WTC11 (cell line): ENCODE data around the gene TAF4. TPM values are rescaled to one million over a fixed set of nuclear protein-coding genes. Genes with fewer than 3 reads are reported as not detected.

Experiments used
- ATAC-seq: fragments of 200-7000 bp; cut with Tn5 transposase; 2 replicates; pipeline ENCODE4 v1.10.0; 2021; ENCODE audit warnings: mild to moderate bottlenecking, moderate library complexity
- CTCF ChIA-PET: fragments of 300-600 bp; sonication (Branson Sonifier 250); formaldehyde crosslinking; loops from one replicate; lab custom pipeline; 2021; ENCODE audit warnings: antibody characterized with exemption; lab: Charles Lee
- POLR2A ChIA-PET: fragments of 350-600 bp; sonication (Branson Sonifier 250); formaldehyde crosslinking; loops from one replicate; lab custom pipeline; 2021; ENCODE audit warnings: antibody characterized with exemption; lab: Charles Lee
- DNase-seq: peaks from one replicate; pipeline ENCODE4 v3.0.0; 2021; ENCODE audit warnings: low spot score
- H3K27ac Mint-ChIP-seq: 2 replicates; pipeline ENCODE4 v1.8.0; 2021; ENCODE audit warnings: mixed read lengths
- H3K27me3 Mint-ChIP-seq: 2 replicates; pipeline ENCODE4 v1.8.0; 2021; ENCODE audit warnings: low read depth, mild to moderate bottlenecking, moderate library complexity, mixed read lengths
- H3K36me3 Mint-ChIP-seq: 2 replicates; pipeline ENCODE4 v1.8.0; 2021; ENCODE audit warnings: mixed read lengths
- H3K4me1 Mint-ChIP-seq: 2 replicates; pipeline ENCODE4 v1.8.0; 2022; ENCODE audit warnings: mixed read lengths
- H3K4me3 Mint-ChIP-seq: 2 replicates; pipeline ENCODE4 v1.8.0; 2021; ENCODE audit warnings: mild to moderate bottlenecking, moderate library complexity, mixed read lengths
- H3K9me3 Mint-ChIP-seq: 2 replicates; pipeline ENCODE4 v1.8.0; 2021; ENCODE audit warnings: mixed read lengths
- NFYB ChIP-seq: sonication (generic); formaldehyde crosslinking; conservative IDR thresholded peaks from 2 replicates; pipeline ENCODE4 v1.8.0; 2022; ENCODE audit warnings: low read depth, missing genetic modification reagents
- ZNF219 ChIP-seq: sonication (generic); formaldehyde crosslinking; IDR thresholded peaks from 2 replicates; pipeline ENCODE4 v1.8.0; 2023; ENCODE audit warnings: missing genetic modification reagents, mild to moderate bottlenecking, borderline replicate concordance
- total RNA-seq: library from RNA; stranded (reverse); gene quantifications from 3 replicates; pipeline ENCODE4 v1.2.3, GENCODE V29; 2021
- TF ChIP-seq, protein P1 (sequence below): fragments of 250-450 bp; sonication (Bioruptor Pico); IDR thresholded peaks from 2 replicates; pipeline ENCODE4 v1.8.0; 2021; ENCODE audit warnings: mild to moderate bottlenecking
- TF ChIP-seq, protein P2 (sequence below): sonication (generic); formaldehyde crosslinking; IDR thresholded peaks from 2 replicates; pipeline ENCODE4 v1.8.1; 2023; ENCODE audit warnings: mild to moderate bottlenecking, missing genetic modification reagents
- TF ChIP-seq, protein P3 (sequence below): sonication (generic); formaldehyde crosslinking; IDR thresholded peaks from 2 replicates; pipeline ENCODE4 v1.8.0; 2022; ENCODE audit warnings: mild to moderate bottlenecking, missing genetic modification reagents
- TF ChIP-seq, protein P4 (sequence below): sonication (generic); formaldehyde crosslinking; IDR thresholded peaks from 2 replicates; pipeline ENCODE4 v1.8.1; 2023; ENCODE audit warnings: mild to moderate bottlenecking, missing genetic modification reagents, moderate library complexity
- TF ChIP-seq, protein P5 (sequence below): sonication (generic); formaldehyde crosslinking; IDR thresholded peaks from 2 replicates; pipeline ENCODE4 v1.8.0; 2023; ENCODE audit warnings: missing genetic modification reagents
- TF ChIP-seq, protein P6 (sequence below): fragments of 250-450 bp; sonication (Bioruptor Pico); IDR thresholded peaks from 2 replicates; pipeline ENCODE4 v1.9.0; 2021; ENCODE audit warnings: mild to moderate bottlenecking
- TF ChIP-seq, protein P7 (sequence below): fragments of 200-600 bp; IDR thresholded peaks from 2 replicates; pipeline ENCODE4 v1.8.0; 2022; ENCODE audit warnings: antibody characterized with exemption
- TF ChIP-seq, protein P8 (sequence below): sonication (generic); formaldehyde crosslinking; IDR thresholded peaks from 2 replicates; pipeline ENCODE4 v1.8.1; 2023; ENCODE audit warnings: mild to moderate bottlenecking, missing genetic modification reagents, borderline replicate concordance

Gene TAF4
- total RNA-seq, 1 experiment from 2014 or later: 34.4 TPM

DNA sequence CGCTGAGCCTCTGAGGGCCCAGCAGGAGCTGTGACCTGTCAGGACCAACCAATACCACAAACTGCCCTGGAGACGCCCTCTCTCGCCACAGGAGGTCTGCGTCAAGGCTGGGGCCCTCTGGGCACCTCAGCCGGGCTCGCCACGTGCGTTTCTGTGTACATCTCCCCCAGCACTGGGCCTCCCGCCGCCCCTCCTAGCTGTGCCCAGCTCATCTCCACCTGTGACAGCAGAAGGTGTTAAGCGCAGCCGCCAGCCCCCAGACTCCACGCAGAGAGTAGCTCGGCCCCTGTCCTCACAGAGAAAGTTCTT lies 91.4 kb downstream of the TAF4 start:
- Mint-ChIP-seq H3K4me3 (no peak overlapping the region), H3K27me3 (no peaks in the 10 kb centered on the region), H3K36me3 (peaks cover 24% of the 10 kb centered on the region), H3K9me3 (peaks cover 4% of the 10 kb centered on the region), H3K4me1 (0 out of 2 replicates have a peak, but pooled peaks cover 2% of the 10 kb centered on the region), H3K27ac (no peak overlapping the region)
- ChIA-PET POLR2A (no interaction called here), CTCF (interaction anchor here (1.0 to 1.2 kb wide), 2 partner anchors 20 to 37 kb away, joined by 3 to 6 read pairs; no protein-coding TSS in a partner anchor)
- ATAC-seq (no peak), DNase-seq (no peak)
- TF ChIP-seq ZNF219 (CRISPR knock-in tag) (no peak), NFYB (CRISPR knock-in tag) (no peak)
- TF ChIP-seq, protein P1, sequence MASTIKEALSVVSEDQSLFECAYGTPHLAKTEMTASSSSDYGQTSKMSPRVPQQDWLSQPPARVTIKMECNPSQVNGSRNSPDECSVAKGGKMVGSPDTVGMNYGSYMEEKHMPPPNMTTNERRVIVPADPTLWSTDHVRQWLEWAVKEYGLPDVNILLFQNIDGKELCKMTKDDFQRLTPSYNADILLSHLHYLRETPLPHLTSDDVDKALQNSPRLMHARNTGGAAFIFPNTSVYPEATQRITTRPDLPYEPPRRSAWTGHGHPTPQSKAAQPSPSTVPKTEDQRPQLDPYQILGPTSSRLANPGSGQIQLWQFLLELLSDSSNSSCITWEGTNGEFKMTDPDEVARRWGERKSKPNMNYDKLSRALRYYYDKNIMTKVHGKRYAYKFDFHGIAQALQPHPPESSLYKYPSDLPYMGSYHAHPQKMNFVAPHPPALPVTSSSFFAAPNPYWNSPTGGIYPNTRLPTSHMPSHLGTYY: no peak
- TF ChIP-seq, protein P2, sequence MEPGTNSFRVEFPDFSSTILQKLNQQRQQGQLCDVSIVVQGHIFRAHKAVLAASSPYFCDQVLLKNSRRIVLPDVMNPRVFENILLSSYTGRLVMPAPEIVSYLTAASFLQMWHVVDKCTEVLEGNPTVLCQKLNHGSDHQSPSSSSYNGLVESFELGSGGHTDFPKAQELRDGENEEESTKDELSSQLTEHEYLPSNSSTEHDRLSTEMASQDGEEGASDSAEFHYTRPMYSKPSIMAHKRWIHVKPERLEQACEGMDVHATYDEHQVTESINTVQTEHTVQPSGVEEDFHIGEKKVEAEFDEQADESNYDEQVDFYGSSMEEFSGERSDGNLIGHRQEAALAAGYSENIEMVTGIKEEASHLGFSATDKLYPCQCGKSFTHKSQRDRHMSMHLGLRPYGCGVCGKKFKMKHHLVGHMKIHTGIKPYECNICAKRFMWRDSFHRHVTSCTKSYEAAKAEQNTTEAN (CRISPR knock-in tag): no peak
- TF ChIP-seq, protein P3, sequence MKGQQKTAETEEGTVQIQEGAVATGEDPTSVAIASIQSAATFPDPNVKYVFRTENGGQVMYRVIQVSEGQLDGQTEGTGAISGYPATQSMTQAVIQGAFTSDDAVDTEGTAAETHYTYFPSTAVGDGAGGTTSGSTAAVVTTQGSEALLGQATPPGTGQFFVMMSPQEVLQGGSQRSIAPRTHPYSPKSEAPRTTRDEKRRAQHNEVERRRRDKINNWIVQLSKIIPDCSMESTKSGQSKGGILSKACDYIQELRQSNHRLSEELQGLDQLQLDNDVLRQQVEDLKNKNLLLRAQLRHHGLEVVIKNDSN (CRISPR knock-in tag): no peak
- TF ChIP-seq, protein P4, sequence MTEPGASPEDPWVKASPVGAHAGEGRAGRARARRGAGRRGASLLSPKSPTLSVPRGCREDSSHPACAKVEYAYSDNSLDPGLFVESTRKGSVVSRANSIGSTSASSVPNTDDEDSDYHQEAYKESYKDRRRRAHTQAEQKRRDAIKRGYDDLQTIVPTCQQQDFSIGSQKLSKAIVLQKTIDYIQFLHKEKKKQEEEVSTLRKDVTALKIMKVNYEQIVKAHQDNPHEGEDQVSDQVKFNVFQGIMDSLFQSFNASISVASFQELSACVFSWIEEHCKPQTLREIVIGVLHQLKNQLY (CRISPR knock-in tag): no peak
- TF ChIP-seq, protein P5, sequence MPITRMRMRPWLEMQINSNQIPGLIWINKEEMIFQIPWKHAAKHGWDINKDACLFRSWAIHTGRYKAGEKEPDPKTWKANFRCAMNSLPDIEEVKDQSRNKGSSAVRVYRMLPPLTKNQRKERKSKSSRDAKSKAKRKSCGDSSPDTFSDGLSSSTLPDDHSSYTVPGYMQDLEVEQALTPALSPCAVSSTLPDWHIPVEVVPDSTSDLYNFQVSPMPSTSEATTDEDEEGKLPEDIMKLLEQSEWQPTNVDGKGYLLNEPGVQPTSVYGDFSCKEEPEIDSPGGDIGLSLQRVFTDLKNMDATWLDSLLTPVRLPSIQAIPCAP (CRISPR knock-in tag): no peak
- TF ChIP-seq, protein P6, sequence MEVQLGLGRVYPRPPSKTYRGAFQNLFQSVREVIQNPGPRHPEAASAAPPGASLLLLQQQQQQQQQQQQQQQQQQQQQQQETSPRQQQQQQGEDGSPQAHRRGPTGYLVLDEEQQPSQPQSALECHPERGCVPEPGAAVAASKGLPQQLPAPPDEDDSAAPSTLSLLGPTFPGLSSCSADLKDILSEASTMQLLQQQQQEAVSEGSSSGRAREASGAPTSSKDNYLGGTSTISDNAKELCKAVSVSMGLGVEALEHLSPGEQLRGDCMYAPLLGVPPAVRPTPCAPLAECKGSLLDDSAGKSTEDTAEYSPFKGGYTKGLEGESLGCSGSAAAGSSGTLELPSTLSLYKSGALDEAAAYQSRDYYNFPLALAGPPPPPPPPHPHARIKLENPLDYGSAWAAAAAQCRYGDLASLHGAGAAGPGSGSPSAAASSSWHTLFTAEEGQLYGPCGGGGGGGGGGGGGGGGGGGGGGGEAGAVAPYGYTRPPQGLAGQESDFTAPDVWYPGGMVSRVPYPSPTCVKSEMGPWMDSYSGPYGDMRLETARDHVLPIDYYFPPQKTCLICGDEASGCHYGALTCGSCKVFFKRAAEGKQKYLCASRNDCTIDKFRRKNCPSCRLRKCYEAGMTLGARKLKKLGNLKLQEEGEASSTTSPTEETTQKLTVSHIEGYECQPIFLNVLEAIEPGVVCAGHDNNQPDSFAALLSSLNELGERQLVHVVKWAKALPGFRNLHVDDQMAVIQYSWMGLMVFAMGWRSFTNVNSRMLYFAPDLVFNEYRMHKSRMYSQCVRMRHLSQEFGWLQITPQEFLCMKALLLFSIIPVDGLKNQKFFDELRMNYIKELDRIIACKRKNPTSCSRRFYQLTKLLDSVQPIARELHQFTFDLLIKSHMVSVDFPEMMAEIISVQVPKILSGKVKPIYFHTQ (CRISPR knock-in tag): no peak

DNA sequence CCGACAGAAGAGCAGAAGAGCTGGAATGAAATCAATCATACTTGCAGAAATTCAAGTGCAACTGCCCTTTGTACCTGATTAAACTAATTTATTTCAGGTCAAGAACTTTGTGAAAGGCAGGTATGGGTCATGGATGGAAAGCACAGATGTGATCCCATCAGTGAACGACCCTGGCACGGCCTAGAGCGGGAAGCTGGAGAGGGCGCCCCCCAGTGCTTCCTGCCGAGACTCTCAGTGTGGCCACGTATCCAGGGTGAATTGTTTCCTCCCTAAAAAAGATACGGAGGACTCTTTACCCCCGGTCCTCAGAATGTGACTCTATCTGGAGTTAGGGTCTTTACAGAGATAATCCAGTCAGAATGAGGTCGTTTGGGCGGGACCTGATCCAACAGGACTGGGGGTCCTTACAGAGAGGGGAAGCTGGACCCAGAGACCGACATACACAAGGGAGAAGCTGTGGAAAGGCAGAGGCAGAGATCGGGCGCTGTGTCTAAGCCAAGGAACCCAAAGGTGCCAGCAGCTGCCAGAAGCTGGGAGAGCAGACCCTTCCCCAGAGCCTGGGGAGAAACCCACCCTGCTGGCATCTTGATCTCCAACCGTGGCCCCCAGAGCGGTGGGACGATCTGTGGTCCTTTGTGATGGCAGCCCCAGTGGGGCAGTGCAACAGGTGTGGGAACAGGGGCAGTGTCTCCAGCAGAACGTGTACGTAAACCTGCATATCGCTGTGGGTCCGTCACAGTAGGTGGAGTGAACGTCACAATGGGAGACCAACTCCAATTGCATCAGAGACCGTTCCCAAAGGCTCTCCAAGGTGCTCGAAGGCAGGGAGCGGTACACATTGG lies 91.9 kb downstream of the TAF4 start:
- CTCF ChIA-PET: interaction anchor here (1.0 to 1.2 kb wide), 2 partner anchors 19 to 37 kb away, joined by 3 to 6 read pairs; no protein-coding TSS in a partner anchor
- DNase-seq: peak; percentile 44
- no peak overlapping the region for H3K27ac Mint-ChIP-seq
- H3K4me1 Mint-ChIP-seq: 0 out of 2 replicates have a peak, but pooled peaks cover 2% of the 10 kb centered on the region
- H3K9me3 Mint-ChIP-seq: peaks cover 4% of the 10 kb centered on the region
- peak; percentile 47 for ATAC-seq
- TF ChIP-seq, protein P7, sequence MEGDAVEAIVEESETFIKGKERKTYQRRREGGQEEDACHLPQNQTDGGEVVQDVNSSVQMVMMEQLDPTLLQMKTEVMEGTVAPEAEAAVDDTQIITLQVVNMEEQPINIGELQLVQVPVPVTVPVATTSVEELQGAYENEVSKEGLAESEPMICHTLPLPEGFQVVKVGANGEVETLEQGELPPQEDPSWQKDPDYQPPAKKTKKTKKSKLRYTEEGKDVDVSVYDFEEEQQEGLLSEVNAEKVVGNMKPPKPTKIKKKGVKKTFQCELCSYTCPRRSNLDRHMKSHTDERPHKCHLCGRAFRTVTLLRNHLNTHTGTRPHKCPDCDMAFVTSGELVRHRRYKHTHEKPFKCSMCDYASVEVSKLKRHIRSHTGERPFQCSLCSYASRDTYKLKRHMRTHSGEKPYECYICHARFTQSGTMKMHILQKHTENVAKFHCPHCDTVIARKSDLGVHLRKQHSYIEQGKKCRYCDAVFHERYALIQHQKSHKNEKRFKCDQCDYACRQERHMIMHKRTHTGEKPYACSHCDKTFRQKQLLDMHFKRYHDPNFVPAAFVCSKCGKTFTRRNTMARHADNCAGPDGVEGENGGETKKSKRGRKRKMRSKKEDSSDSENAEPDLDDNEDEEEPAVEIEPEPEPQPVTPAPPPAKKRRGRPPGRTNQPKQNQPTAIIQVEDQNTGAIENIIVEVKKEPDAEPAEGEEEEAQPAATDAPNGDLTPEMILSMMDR: 0 out of 2 replicates have a peak, but pooled peaks have one; percentile 16
- TF ChIP-seq, protein P8, sequence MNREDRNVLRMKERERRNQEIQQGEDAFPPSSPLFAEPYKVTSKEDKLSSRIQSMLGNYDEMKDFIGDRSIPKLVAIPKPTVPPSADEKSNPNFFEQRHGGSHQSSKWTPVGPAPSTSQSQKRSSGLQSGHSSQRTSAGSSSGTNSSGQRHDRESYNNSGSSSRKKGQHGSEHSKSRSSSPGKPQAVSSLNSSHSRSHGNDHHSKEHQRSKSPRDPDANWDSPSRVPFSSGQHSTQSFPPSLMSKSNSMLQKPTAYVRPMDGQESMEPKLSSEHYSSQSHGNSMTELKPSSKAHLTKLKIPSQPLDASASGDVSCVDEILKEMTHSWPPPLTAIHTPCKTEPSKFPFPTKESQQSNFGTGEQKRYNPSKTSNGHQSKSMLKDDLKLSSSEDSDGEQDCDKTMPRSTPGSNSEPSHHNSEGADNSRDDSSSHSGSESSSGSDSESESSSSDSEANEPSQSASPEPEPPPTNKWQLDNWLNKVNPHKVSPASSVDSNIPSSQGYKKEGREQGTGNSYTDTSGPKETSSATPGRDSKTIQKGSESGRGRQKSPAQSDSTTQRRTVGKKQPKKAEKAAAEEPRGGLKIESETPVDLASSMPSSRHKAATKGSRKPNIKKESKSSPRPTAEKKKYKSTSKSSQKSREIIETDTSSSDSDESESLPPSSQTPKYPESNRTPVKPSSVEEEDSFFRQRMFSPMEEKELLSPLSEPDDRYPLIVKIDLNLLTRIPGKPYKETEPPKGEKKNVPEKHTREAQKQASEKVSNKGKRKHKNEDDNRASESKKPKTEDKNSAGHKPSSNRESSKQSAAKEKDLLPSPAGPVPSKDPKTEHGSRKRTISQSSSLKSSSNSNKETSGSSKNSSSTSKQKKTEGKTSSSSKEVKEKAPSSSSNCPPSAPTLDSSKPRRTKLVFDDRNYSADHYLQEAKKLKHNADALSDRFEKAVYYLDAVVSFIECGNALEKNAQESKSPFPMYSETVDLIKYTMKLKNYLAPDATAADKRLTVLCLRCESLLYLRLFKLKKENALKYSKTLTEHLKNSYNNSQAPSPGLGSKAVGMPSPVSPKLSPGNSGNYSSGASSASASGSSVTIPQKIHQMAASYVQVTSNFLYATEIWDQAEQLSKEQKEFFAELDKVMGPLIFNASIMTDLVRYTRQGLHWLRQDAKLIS: no peak
- POLR2A ChIA-PET: no interaction called here
- no peak overlapping the region for H3K4me3 Mint-ChIP-seq
- H3K36me3 Mint-ChIP-seq: peaks cover 24% of the 10 kb centered on the region
- no peaks in the 10 kb centered on the region for H3K27me3 Mint-ChIP-seq
